ENCODE results near the gene CABLES1. TPM values are rescaled to one million over a fixed set of nuclear protein-coding genes. Genes with fewer than 3 reads are reported as not detected.

CABLES1 gene
- total RNA-seq, 1 experiment from 2014 or later = 45.9 TPM

GRCh38 chr18:23223641-23224040 lies 88.4 kb downstream of the CABLES1 start:
- no peak for DNase-seq (ENCODE audit: low spot score)

DNA sequence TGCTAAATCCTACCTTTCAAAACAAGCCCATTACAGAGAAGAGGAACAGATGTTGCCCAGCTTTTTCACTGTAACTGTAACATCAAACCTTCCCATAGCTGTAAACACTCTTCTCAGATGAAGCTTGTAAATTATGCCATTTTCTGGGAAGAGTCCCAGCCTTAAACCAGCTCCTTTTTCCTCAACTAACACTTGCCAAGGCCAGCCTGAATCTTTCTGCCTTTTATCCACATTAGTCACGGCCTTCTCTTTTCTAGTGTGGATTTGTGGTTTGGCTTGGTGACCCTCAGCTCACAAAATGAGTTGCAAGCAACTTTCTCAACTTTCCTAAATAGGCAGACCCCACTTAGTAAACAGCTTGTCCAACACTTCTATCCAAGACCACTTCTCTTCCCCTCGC lies 90.2 kb downstream of the CABLES1 start:
- DNase-seq (ENCODE audit: low spot score) = no peak

GRCh38 chr18:23226391-23226790 lies 91.1 kb downstream of the CABLES1 start:
- DNase-seq (ENCODE audit: low spot score) = no peak

DNA sequence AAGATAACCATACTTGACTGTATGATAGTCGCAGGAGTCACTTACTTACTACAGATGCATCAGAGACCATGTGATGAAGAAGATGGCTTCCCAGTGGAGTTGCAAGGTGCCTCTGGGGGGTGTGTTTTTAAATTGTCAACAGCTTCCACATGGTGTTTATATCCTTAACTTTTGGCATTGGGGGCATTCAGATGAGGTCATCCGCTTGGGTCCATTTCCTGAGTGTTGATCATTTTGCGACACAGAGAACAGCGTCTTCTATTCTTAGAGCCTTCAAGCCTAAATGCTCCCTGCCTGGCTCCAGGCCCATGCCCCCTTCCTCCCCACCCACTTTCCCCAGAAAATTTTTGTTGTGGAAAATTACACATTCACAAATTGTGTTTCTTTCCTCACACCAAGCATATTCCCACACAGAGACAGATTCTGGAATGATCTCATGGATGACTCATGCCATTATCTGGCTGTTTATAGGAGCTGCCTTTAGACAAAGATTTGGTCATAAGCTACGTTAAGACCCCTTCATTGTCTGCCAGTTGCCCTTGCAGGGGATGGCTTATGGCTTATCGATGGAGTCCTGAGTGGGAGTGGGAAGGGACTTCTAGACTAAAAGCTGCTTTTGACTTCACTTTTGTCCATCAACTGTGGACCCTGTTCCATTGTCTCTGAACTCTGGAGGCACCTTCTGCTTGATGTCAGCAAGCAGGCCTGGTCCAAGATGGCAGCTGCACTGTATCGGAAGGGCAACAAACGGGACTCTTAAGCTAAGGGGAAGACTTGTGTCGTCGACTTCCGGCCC lies 91.8 kb downstream of the CABLES1 start:
- DNase-seq (ENCODE audit: low spot score) = no peak

- DNase-seq (ENCODE audit: low spot score) = peak; percentile 83
Observed at GRCh38 chr18:23227726-23228070, 92.4 kb downstream of the CABLES1 start.

- DNase-seq (ENCODE audit: low spot score) = no peak
Observed at GRCh38 chr18:23228102-23229061, 93.1 kb downstream of the CABLES1 start.

DNA sequence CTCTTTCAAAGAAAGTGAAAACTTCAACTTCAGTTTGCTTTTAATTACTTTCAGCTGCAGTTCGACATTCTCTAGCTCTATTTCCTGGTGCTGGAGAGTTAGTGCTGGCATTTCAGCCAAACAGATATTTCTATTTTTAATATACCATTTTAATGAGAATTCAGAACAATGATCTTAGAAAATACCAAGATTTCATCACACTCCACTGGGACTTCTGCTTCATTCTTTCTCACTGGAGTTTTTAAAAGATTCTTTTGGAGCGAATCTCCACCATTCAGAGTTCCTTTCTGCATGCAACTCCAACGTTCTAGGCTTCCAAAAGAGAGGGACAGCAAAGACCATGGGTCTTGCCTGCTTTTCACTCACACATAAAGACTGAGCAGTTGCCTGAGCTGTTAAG lies 94.2 kb downstream of the CABLES1 start:
- no peak for DNase-seq (ENCODE audit: low spot score)

DNA sequence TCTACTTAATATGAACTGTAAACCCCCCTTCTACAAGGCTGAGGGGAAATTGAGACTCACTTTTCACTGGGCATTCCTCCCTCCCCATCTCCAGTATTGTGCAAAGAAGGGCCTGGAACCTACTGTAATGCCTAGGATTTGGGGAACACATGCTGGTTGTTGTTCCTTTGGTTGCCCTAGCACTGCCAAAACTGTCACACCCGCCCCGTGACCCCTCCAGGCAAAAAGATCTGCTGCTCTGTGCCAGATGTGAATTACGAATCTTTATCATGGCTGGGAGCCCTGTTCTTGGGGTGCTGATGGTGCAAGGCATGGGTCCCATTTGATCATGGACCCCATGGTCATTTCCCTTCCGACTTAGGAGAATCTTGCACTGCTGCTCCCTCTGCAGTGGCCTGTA lies 95.4 kb downstream of the CABLES1 start:
- no peak for DNase-seq (ENCODE audit: low spot score)

DNA sequence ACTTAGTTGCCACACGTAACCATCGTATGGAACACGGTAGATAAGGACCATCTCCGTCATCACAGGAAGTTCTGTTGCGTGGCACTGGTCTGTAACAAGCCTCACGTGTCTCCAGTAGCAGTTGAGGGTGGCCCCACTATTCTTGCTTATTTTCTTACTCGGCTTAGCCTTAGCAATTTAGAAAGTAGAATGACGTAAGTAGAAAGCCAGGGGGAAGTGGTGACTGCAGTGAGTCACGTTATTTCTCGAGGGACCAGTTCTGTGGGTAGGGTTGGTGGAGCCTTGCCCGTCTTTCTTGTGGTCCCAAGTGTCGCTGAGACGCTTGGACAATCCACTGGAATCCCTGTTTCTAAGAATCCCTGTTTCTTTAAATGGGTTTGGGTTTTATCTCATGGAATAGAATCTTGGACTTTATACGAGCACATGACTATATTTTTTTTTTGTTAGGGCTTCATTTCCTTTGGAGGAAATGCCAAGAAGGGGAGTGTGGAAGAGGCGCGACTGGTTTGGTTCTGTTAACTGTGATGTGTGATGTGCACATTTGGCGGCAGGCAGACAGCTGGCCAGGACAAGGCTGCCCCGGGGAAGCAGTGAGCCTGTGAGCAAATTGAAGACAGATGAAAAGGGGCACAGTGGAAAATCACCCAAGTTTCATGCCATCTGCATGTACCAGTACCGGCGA lies 96.2 kb downstream of the CABLES1 start:
- no peak for DNase-seq (ENCODE audit: low spot score)

GRCh38 chr18:23232331-23232730 lies 97.0 kb downstream of the CABLES1 start:
- no peak for DNase-seq (ENCODE audit: low spot score)

DNA sequence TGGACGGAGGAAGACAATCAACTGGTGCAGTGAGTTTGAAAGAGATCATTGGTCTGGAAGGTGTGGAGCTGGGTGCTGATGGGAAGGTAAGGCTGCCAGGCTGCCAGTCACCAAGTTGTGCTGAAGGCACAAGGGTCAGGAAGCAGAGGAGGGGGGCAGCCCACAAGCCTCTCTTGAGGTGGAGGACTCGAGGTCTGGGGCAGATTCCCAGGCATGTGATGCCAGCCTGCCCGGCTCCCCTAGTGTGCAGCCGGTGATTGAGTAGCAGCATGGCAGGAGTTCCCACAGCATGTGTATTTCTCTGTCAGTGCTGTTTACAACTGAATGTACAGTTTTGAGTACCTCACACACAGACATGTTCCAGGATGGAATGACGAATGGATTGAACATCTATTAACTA lies 99.3 kb downstream of the CABLES1 start:
- no peak for DNase-seq (ENCODE audit: low spot score)

DNA sequence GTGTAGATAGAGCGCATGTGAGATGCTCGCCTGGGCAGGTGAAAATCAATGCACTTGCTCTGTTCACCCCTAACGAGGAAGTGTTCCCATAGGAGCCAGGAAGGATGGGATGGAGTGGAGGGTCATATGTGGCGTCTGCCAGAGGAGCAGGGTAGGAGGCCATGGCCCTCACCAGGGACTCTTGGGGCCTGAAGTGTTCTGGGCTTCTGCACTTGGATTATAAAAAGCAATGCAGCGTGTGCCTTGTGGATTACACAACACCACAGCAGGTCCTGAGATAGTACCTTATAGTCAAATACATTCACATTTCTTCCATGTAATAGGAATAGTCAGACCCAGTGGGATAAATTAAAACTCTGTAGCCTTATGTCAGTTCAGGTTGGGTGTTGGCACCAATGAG lies 100.1 kb downstream of the CABLES1 start:
- no peak for DNase-seq (ENCODE audit: low spot score)

DNA sequence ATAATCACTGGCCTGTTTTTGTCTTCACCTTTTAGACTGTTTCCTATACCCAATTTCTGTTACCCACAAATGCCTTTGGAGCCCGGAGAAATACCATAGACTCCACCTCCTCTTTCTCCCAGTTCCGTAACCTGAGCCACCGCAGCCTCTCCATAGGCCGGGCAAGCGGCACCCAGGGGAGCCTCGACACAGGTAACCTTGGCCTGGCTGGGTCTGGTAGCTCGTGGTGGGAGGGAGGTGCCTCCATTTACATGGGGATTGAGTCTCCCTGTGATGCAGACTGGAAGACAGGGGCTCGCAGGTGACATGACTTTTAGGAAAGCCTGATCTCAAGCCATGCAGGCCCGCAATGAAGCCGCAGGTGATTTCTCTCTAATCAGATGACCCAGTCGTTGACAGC lies 100.6 kb downstream of the CABLES1 start:
- DNase-seq (ENCODE audit: low spot score) = no peak

GRCh38 chr18:23236876-23237468 lies 101.7 kb downstream of the CABLES1 start:
- no peak for DNase-seq (ENCODE audit: low spot score)

- no peak for DNase-seq (ENCODE audit: low spot score)
Observed at GRCh38 chr18:23237524-23238151, 102.4 kb downstream of the CABLES1 start.

- no peak for DNase-seq (ENCODE audit: low spot score)
Observed at GRCh38 chr18:23238152-23238531, 102.9 kb downstream of the CABLES1 start.

DNA sequence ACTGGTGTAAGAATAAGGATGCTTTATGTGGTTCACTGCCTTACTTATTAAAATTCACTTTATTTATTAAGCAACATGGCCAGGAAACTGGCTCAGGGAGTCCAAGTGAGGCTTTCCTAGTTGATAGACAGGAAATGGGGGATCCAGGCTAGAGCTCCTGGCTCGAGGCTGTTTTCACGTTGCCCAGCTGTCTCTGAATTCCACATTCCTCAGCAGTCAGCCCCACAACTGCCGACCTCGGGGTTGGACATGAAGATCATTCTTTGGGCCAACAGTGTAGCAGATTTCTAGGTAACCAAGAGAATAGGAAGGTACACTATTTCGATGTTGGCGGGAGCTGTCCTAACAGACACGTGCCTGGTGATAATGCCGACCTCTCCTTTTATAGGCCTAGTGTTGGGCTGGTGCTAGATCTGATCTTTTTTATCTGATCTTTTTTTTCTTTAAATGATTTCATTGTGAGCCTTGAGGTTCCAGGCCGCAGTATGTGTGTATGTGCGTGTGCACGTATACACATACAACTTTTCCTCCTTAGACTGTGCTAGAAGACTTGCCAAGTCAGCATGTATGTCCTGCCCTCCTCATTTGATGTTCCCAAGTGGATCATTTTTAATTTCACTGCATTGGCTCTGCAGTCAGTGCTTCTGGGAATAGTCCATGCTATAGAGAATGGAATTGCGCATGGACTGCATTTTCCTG lies 103.5 kb downstream of the CABLES1 start:
- DNase-seq (ENCODE audit: low spot score) = no peak

GRCh38 chr18:23239350-23239692 lies 104.0 kb downstream of the CABLES1 start:
- no peak for DNase-seq (ENCODE audit: low spot score)

- DNase-seq (ENCODE audit: low spot score) = no peak
Observed at GRCh38 chr18:23239885-23240608, 104.8 kb downstream of the CABLES1 start.

DNA sequence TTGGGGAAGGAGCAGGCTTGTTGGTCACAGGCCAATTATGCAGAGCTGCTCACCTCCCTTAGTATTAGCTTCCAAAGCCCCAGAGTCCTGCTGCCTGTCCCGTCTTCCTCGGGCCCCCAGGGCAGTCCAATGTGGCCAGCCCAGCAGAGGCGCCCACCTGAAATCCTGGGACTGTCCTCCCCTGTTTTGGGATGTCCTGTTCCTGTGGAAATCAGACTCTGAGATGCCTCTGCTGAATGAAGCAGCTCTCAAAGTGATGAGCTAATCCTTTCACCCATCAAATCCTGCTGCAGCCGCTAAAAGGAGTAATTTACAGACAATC lies 105.3 kb downstream of the CABLES1 start:
- no peak for DNase-seq (ENCODE audit: low spot score)
